HEK293 (cell line): ENCODE data around the gene TMEM79.

Experiments used
- FEZF1 ChIP-seq: fragments of 450-650 bp; formaldehyde crosslinking; IDR thresholded peaks from 2 replicates; pipeline ENCODE4 v1.5.1; 2016; ENCODE audit warnings: missing biosample characterization, missing genetic modification characterization
- GLIS1 ChIP-seq: fragments of 450-650 bp; formaldehyde crosslinking; IDR thresholded peaks from 2 replicates; pipeline ENCODE4 v1.5.1; 2016; ENCODE audit warnings: missing biosample characterization, missing genetic modification characterization
- GLIS2 ChIP-seq: fragments of 450-650 bp; formaldehyde crosslinking; IDR thresholded peaks from 2 replicates; pipeline ENCODE4 v1.5.1; 2016; ENCODE audit warnings: missing biosample characterization, missing genetic modification characterization
- KLF1 ChIP-seq: fragments of 450-650 bp; formaldehyde crosslinking; IDR thresholded peaks from 2 replicates; pipeline ENCODE4 v1.5.1; 2016; ENCODE audit warnings: missing biosample characterization, missing genetic modification characterization
- KLF16 ChIP-seq: fragments of 450-650 bp; formaldehyde crosslinking; IDR thresholded peaks from 2 replicates; pipeline ENCODE4 v1.5.1; 2017; ENCODE audit warnings: missing biosample characterization, missing genetic modification characterization
- MYNN ChIP-seq: fragments of 450-650 bp; formaldehyde crosslinking; IDR thresholded peaks from 2 replicates; pipeline ENCODE4 v1.5.1; 2016; ENCODE audit warnings: missing biosample characterization, missing genetic modification characterization, borderline replicate concordance
- PRDM1 ChIP-seq: fragments of 450-650 bp; formaldehyde crosslinking; IDR thresholded peaks from 2 replicates; pipeline ENCODE4; 2016; ENCODE audit warnings: missing biosample characterization, missing genetic modification characterization
- SALL2 ChIP-seq: fragments of 450-650 bp; formaldehyde crosslinking; IDR thresholded peaks from 2 replicates; pipeline ENCODE4 v1.5.0; 2017; ENCODE audit warnings: missing biosample characterization, mild to moderate bottlenecking, missing genetic modification characterization, borderline replicate concordance
- SCRT1 ChIP-seq: fragments of 450-650 bp; formaldehyde crosslinking; IDR thresholded peaks from 2 replicates; pipeline ENCODE4 v1.5.1; 2016; ENCODE audit warnings: missing biosample characterization, missing genetic modification characterization, borderline replicate concordance
- TRIM28 ChIP-seq: IDR thresholded peaks from 2 replicates; pipeline ENCODE4 v1.6.1; 2011; ENCODE audit warnings: low read length, control low read depth, borderline replicate concordance
- YY2 ChIP-seq: fragments of 450-650 bp; formaldehyde crosslinking; IDR thresholded peaks from 2 replicates; pipeline ENCODE4 v1.5.1; 2016; ENCODE audit warnings: missing biosample characterization, missing genetic modification characterization
- ZBTB48 ChIP-seq: fragments of 450-650 bp; formaldehyde crosslinking; IDR thresholded peaks from 2 replicates; pipeline ENCODE4 v1.5.1; 2016; ENCODE audit warnings: missing biosample characterization, missing genetic modification characterization
- ZBTB8A ChIP-seq: fragments of 450-650 bp; formaldehyde crosslinking; IDR thresholded peaks from 2 replicates; pipeline ENCODE4 v1.5.1; 2016; ENCODE audit warnings: missing biosample characterization, missing genetic modification characterization
- ZFHX2 ChIP-seq: fragments of 450-650 bp; formaldehyde crosslinking; conservative IDR thresholded peaks from 2 replicates; pipeline ENCODE4 v1.5.1; 2016; ENCODE audit warnings: missing biosample characterization, missing genetic modification characterization
- ZFP3 ChIP-seq: fragments of 450-650 bp; formaldehyde crosslinking; IDR thresholded peaks from 2 replicates; pipeline ENCODE4 v1.5.1; 2016; ENCODE audit warnings: low read depth, missing biosample characterization, missing genetic modification characterization
- ZIC2 ChIP-seq: fragments of 450-650 bp; formaldehyde crosslinking; IDR thresholded peaks from 2 replicates; pipeline ENCODE4 v1.5.1; 2016; ENCODE audit warnings: missing biosample characterization, missing genetic modification characterization
- ZNF10 ChIP-seq: fragments of 450-650 bp; formaldehyde crosslinking; IDR thresholded peaks from 2 replicates; pipeline ENCODE4 v1.5.1; 2017; ENCODE audit warnings: missing biosample characterization, missing genetic modification characterization
- ZNF112 ChIP-seq: fragments of 450-650 bp; formaldehyde crosslinking; IDR thresholded peaks from 2 replicates; pipeline ENCODE4 v1.5.0; 2017; ENCODE audit warnings: missing biosample characterization, missing genetic modification characterization
- ZNF132 ChIP-seq: fragments of 450-650 bp; formaldehyde crosslinking; IDR thresholded peaks from 2 replicates; pipeline ENCODE4 v1.5.1; 2017; ENCODE audit warnings: missing biosample characterization, missing genetic modification characterization, borderline replicate concordance
- ZNF2 ChIP-seq: fragments of 450-650 bp; formaldehyde crosslinking; IDR thresholded peaks from 2 replicates; pipeline ENCODE4 v1.5.1; 2016; ENCODE audit warnings: missing biosample characterization, missing genetic modification characterization
- ZNF211 ChIP-seq: fragments of 450-650 bp; formaldehyde crosslinking; IDR thresholded peaks from 2 replicates; pipeline ENCODE4 v1.5.1; 2016; ENCODE audit warnings: low read depth, missing biosample characterization, missing genetic modification characterization
- ZNF223 ChIP-seq: fragments of 450-650 bp; formaldehyde crosslinking; IDR thresholded peaks from 2 replicates; pipeline ENCODE4 v1.5.1; 2016; ENCODE audit warnings: missing biosample characterization, missing genetic modification characterization
- ZNF266 ChIP-seq: fragments of 450-650 bp; formaldehyde crosslinking; IDR thresholded peaks from 2 replicates; pipeline ENCODE4 v1.5.1; 2016; ENCODE audit warnings: missing biosample characterization, missing genetic modification characterization, low read depth
- ZNF341 ChIP-seq: fragments of 450-650 bp; formaldehyde crosslinking; IDR thresholded peaks from 2 replicates; pipeline ENCODE4; 2016; ENCODE audit warnings: low read depth, missing biosample characterization, missing genetic modification characterization
- ZNF362 ChIP-seq: fragments of 450-650 bp; formaldehyde crosslinking; IDR thresholded peaks from 2 replicates; pipeline ENCODE4 v1.5.1; 2016; ENCODE audit warnings: missing biosample characterization, missing genetic modification characterization
- ZNF610 ChIP-seq: fragments of 450-650 bp; formaldehyde crosslinking; IDR thresholded peaks from 2 replicates; pipeline ENCODE4 v1.5.1; 2016; ENCODE audit warnings: missing biosample characterization, missing genetic modification characterization, borderline replicate concordance
- ZNF623 ChIP-seq: fragments of 450-650 bp; formaldehyde crosslinking; IDR thresholded peaks from 2 replicates; pipeline ENCODE4 v1.5.1; 2016; ENCODE audit warnings: missing biosample characterization, missing genetic modification characterization
- ZNF624 ChIP-seq: fragments of 450-650 bp; formaldehyde crosslinking; IDR thresholded peaks from 2 replicates; pipeline ENCODE4 v1.5.1; 2017; ENCODE audit warnings: missing biosample characterization, missing genetic modification characterization
- TF ChIP-seq, protein P1 (sequence below): fragments of 450-650 bp; formaldehyde crosslinking; conservative IDR thresholded peaks from 2 replicates; pipeline ENCODE4 v1.5.1; 2016; ENCODE audit warnings: low read depth, missing biosample characterization, missing genetic modification characterization
- TF ChIP-seq, protein P2 (sequence below): fragments of 450-650 bp; formaldehyde crosslinking; IDR thresholded peaks from 2 replicates; pipeline ENCODE4 v1.5.1; 2016; ENCODE audit warnings: missing biosample characterization, missing genetic modification characterization
- TF ChIP-seq, protein P3 (sequence below): fragments of 450-650 bp; formaldehyde crosslinking; IDR thresholded peaks from 2 replicates; pipeline ENCODE4 v1.5.1; 2016; ENCODE audit warnings: missing biosample characterization, missing genetic modification characterization

Gene TMEM79

DNA sequence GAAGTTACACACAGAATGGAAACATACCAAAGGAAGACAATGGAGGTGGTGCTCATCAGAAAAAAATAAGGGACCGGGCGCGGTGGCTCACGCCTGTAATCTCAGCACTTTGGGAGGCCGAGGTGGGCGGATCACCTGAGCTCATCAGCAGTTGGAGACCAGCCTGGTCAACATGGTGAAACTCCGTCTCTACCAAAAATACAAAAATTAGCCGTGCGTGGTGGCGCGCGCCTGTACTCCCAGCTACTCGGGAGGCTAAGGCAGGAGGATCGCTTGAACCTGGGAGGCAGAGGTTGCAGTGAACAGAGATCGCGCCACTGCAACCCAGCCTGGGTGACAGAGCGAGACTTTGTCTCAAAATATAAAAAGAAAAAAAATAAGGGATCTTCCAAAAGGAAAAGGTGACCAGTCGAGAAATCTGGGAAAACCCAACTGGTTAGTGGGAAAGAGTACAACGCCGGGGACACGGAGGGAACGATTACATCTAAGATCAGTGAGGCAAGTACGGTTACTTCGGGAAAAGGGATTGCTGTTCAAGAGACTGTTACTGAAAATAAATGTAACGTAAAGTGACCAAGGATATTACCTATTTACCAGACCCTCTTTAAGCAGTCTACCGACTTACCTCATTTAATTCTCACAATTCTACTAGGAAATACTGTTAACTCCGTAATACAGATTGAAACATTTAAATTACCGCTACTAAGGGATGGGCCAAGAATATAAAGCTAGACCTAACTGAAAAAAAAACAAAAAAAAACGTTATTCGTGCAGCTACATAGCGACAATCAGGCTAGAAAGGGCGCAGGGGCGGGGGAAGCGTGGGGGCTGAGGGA, 53.1 kb downstream of the TMEM79 start (continued):
- TF ChIP-seq SALL2 (tag by site-specific recombination), result no peak
- TF ChIP-seq ZNF223, result no peak
- no peak for TF ChIP-seq ZIC2 (tag by site-specific recombination)
- TF ChIP-seq ZNF211 (tag by site-specific recombination), result no peak
- TF ChIP-seq, protein P1, sequence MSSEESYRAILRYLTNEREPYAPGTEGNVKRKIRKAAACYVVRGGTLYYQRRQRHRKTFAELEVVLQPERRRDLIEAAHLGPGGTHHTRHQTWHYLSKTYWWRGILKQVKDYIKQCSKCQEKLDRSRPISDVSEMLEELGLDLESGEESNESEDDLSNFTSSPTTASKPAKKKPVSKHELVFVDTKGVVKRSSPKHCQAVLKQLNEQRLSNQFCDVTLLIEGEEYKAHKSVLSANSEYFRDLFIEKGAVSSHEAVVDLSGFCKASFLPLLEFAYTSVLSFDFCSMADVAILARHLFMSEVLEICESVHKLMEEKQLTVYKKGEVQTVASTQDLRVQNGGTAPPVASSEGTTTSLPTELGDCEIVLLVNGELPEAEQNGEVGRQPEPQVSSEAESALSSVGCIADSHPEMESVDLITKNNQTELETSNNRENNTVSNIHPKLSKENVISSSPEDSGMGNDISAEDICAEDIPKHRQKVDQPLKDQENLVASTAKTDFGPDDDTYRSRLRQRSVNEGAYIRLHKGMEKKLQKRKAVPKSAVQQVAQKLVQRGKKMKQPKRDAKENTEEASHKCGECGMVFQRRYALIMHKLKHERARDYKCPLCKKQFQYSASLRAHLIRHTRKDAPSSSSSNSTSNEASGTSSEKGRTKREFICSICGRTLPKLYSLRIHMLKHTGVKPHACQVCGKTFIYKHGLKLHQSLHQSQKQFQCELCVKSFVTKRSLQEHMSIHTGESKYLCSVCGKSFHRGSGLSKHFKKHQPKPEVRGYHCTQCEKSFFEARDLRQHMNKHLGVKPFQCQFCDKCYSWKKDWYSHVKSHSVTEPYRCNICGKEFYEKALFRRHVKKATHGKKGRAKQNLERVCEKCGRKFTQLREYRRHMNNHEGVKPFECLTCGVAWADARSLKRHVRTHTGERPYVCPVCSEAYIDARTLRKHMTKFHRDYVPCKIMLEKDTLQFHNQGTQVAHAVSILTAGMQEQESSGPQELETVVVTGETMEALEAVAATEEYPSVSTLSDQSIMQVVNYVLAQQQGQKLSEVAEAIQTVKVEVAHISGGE (tag by site-specific recombination), result no peak
- TF ChIP-seq ZNF132, result no peak
- TF ChIP-seq SCRT1 (tag by site-specific recombination), result no peak
- no peak for TF ChIP-seq YY2 (tag by site-specific recombination)
- TF ChIP-seq ZFP3, result no peak
- TF ChIP-seq ZFHX2, result peak; percentile 54
- TF ChIP-seq ZNF112 (tag by site-specific recombination), result no peak
- no peak for TF ChIP-seq MYNN (tag by site-specific recombination)
- no peak for TF ChIP-seq PRDM1 (tag by site-specific recombination)
- TF ChIP-seq, protein P2, sequence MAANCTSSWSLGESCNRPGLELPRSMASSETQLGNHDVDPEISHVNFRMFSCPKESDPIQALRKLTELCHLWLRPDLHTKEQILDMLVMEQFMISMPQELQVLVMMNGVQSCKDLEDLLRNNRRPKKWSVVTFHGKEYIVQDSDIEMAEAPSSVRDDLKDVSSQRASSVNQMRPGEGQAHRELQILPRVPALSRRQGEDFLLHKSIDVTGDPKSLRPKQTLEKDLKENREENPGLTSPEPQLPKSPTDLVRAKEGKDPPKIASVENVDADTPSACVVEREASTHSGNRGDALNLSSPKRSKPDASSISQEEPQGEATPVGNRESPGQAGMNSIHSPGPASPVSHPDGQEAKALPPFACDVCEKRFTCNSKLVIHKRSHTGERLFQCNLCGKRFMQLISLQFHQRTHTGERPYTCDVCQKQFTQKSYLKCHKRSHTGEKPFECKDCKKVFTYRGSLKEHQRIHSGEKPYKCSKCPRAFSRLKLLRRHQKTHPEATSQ (tag by site-specific recombination), result no peak
- peak; percentile 84 for TF ChIP-seq KLF16
- no peak for TF ChIP-seq ZNF341
- TF ChIP-seq ZBTB48 (tag by site-specific recombination), result peak; percentile 75; the same call in 1 of the 2 replicates
- TF ChIP-seq TRIM28, result no peak
- TF ChIP-seq ZNF10, result no peak
- no peak for TF ChIP-seq ZNF610 (tag by site-specific recombination)
- peak; percentile 31; the same call in 1 of the 2 replicates for TF ChIP-seq KLF1 (tag by site-specific recombination)
- no peak for TF ChIP-seq ZBTB8A (tag by site-specific recombination)
- TF ChIP-seq ZNF266 (tag by site-specific recombination), result no peak
- peak; percentile 56 for TF ChIP-seq ZNF2 (tag by site-specific recombination)
- peak; percentile 90 for TF ChIP-seq ZNF362 (tag by site-specific recombination)
- TF ChIP-seq FEZF1 (tag by site-specific recombination), result no peak
- TF ChIP-seq ZNF624 (tag by site-specific recombination), result no peak
- TF ChIP-seq GLIS2, result no peak
- TF ChIP-seq, protein P3, sequence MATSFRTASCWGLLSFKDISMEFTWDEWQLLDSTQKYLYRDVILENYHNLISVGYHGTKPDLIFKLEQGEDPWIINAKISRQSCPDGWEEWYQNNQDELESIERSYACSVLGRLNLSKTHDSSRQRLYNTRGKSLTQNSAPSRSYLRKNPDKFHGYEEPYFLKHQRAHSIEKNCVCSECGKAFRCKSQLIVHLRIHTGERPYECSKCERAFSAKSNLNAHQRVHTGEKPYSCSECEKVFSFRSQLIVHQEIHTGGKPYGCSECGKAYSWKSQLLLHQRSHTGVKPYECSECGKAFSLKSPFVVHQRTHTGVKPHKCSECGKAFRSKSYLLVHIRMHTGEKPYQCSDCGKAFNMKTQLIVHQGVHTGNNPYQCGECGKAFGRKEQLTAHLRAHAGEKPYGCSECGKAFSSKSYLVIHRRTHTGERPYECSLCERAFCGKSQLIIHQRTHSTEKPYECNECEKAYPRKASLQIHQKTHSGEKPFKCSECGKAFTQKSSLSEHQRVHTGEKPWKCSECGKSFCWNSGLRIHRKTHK (tag by site-specific recombination), result no peak
- TF ChIP-seq GLIS1 (tag by site-specific recombination), result peak; percentile 16; the same call in 1 of the 2 replicates
- TF ChIP-seq ZNF623 (tag by site-specific recombination), result no peak
